HepG2 (cell line): ENCODE results near the gene TRAF5. TPM values are rescaled to one million over a fixed set of nuclear protein-coding genes. Genes with fewer than 3 reads are reported as not detected.

Experiments
- ATAC-seq: fragments of 200-7000 bp; cut with Tn5 transposase; 3 replicates; pipeline ENCODE4 v1.9.1; 2020; ENCODE audit warnings: mild to moderate bottlenecking, moderate library complexity
- BruUV-seq: library from RNA; stranded (reverse); fragments of 400-500 nt; replicated peaks from 2 replicates; lab custom pipeline; 2021; lab: Mats Ljungman, UMichigan
- CTCF ChIA-PET: fragments of 300-600 bp; formaldehyde crosslinking; extraction: SDS; loops from one replicate; lab custom pipeline; 2021; ENCODE audit warnings: low total read pairs, inconsistent platforms, low intra/inter-chr PET ratio; lab: Yijun Ruan, JAX
- POLR2A ChIA-PET: fragments of 350-600 bp; sonication (Branson Sonifier 250); formaldehyde crosslinking; loops from one replicate; lab custom pipeline; 2020; ENCODE audit warnings: antibody characterized with exemption, inconsistent platforms; lab: Yijun Ruan, JAX
- DNase-seq: peaks from one replicate; pipeline ENCODE4 v3.0.0-alpha.2; 2015; ENCODE audit warnings: low spot score
- FAIRE-seq: peaks from 3 replicates; lab custom pipeline; 2011; peaks lifted over from hg19 to GRCh38; lab: Jason Lieb, UNC
- H2AFZ ChIP-seq: one replicate; pipeline ENCODE4 v1.6.1; 2011; ENCODE audit warnings: low read length, inconsistent platforms
- H3K27ac ChIP-seq: fragments of 300-600 bp; 3 replicates; pipeline ENCODE4 v1.8.0; 2011; ENCODE audit warnings: mixed run types, mild to moderate bottlenecking, mixed read lengths, low read length, inconsistent platforms; ENCODE audit not compliant: insufficient read depth; ENCODE audit errors: extremely low read length
- H3K27me3 ChIP-seq, 2 experiments: fragments of 200-600 bp in 1 of 2; 2 replicates in 1 of 2; 3 replicates in 1 of 2; pipeline versions ENCODE4 v1.6.0 to v1.8.0; 2011; ENCODE audit warnings: low read length in 2 of 2, mild to moderate bottlenecking in 2 of 2, moderate library complexity in 2 of 2, inconsistent platforms in 1 of 2; ENCODE audit not compliant: insufficient read depth in 2 of 2, control insufficient read depth in 1 of 2
- H3K36me3 ChIP-seq, 2 experiments: fragments of 200-600 bp in 1 of 2; replicated peaks in 1 of 2; 2 replicates in 1 of 2; 3 replicates in 1 of 2; pipeline versions ENCODE4 v1.5.1 to v1.8.0; 2011; ENCODE audit warnings: low read length in 2 of 2, inconsistent platforms in 1 of 2; ENCODE audit not compliant: insufficient read depth in 2 of 2, control insufficient read depth in 1 of 2
- H3K4me1 ChIP-seq: 2 replicates; pipeline ENCODE4 v1.5.1; 2012; ENCODE audit warnings: low read length, inconsistent platforms; ENCODE audit not compliant: insufficient read depth
- H3K4me2 ChIP-seq: 2 replicates; pipeline ENCODE4 v1.6.0; 2011; ENCODE audit warnings: low read depth, low read length, inconsistent platforms
- H3K4me3 ChIP-seq, 3 experiments: fragments of 200-600 bp in 1 of 3; sonication (generic), shearing (Covaris generic) in 1 of 3; replicated peaks in 1 of 3; 2 replicates each; pipeline ENCODE4 v1.5.1; 2011 to 2016; ENCODE audit warnings: low read length in 3 of 3, inconsistent platforms in 2 of 3, low read depth in 2 of 3, mild to moderate bottlenecking in 2 of 3, control low read depth in 1 of 3, mixed read lengths in 1 of 3; ENCODE audit not compliant: insufficient read depth in 1 of 3
- H3K79me2 ChIP-seq: one replicate; pipeline ENCODE4 v1.6.1; 2011; ENCODE audit warnings: low read length, inconsistent platforms; ENCODE audit not compliant: insufficient read depth
- H3K9ac ChIP-seq: 2 replicates; pipeline ENCODE4 v1.6.0; 2011; ENCODE audit warnings: mild to moderate bottlenecking, low read depth, low read length, inconsistent platforms; ENCODE audit not compliant: insufficient read depth
- H3K9me3 ChIP-seq: 2 replicates; pipeline ENCODE4 v1.5.1; 2012; ENCODE audit warnings: mild to moderate bottlenecking, low read length
- H4K20me1 ChIP-seq: 2 replicates; pipeline ENCODE4 v1.6.0; 2011; ENCODE audit warnings: inconsistent platforms, mild to moderate bottlenecking, low read length, moderate library complexity; ENCODE audit not compliant: insufficient read depth
- CEBPB ChIP-seq: IDR thresholded peaks from 2 replicates; pipeline ENCODE4 v1.6.1; 2011; ENCODE audit warnings: low read depth, low read length, improper control_type of control experiment, borderline replicate concordance
- FOXM1 ChIP-seq: sonication (generic); formaldehyde crosslinking; IDR thresholded peaks from 2 replicates; pipeline ENCODE4 v1.5.0; 2020; ENCODE audit warnings: missing genetic modification reagents
- KDM6A ChIP-seq: IDR thresholded peaks from 2 replicates; pipeline ENCODE4 v1.6.1; 2016; ENCODE audit warnings: low read depth
- RARG ChIP-seq: sonication (generic); formaldehyde crosslinking; IDR thresholded peaks from 2 replicates; pipeline ENCODE4 v1.4.0; 2020; ENCODE audit warnings: low read depth, mild to moderate bottlenecking, missing genetic modification reagents
- SMARCE1 ChIP-seq: fragments of 450-650 bp; IDR thresholded peaks from 2 replicates; pipeline ENCODE4 v1.6.1; 2017; ENCODE audit warnings: borderline replicate concordance
- SRSF9 ChIP-seq: fragments of 200-400 bp; formaldehyde crosslinking; IDR thresholded peaks from 2 replicates; pipeline ENCODE4 v1.6.1; 2018; ENCODE audit warnings: borderline replicate concordance, mild to moderate bottlenecking, low read depth, low read length; ENCODE audit not compliant: insufficient read depth, poor library complexity, severe bottlenecking
- THYN1 ChIP-seq: sonication (generic); formaldehyde crosslinking; IDR thresholded peaks from 2 replicates; pipeline ENCODE4 v1.8.1; 2023; ENCODE audit warnings: low read depth, mild to moderate bottlenecking, moderate library complexity, missing genetic modification reagents, borderline replicate concordance
- ZFP41 ChIP-seq: sonication (generic); formaldehyde crosslinking; IDR thresholded peaks from 2 replicates; pipeline ENCODE4 v1.4.0; 2020; ENCODE audit warnings: mild to moderate bottlenecking, missing genetic modification reagents, borderline replicate concordance
- ZNF225 ChIP-seq: sonication (generic); formaldehyde crosslinking; IDR thresholded peaks from 2 replicates; pipeline ENCODE4 v1.4.0; 2020; ENCODE audit warnings: mild to moderate bottlenecking, missing genetic modification reagents
- ZNF367 ChIP-seq: sonication (generic); formaldehyde crosslinking; IDR thresholded peaks from 2 replicates; pipeline ENCODE4 v1.4.0; 2020; ENCODE audit warnings: missing genetic modification reagents, borderline replicate concordance
- ZNF557 ChIP-seq: sonication (generic); formaldehyde crosslinking; IDR thresholded peaks from 2 replicates; pipeline ENCODE4 v1.4.0; 2020; ENCODE audit warnings: missing genetic modification reagents
- ZNF629 ChIP-seq: sonication (generic); formaldehyde crosslinking; conservative IDR thresholded peaks from 2 replicates; pipeline ENCODE4 v1.5.0; 2020; ENCODE audit warnings: missing genetic modification reagents
- ZNF781 ChIP-seq: sonication (generic); formaldehyde crosslinking; IDR thresholded peaks from 2 replicates; pipeline ENCODE4 v1.5.1; 2020; ENCODE audit warnings: borderline replicate concordance, mild to moderate bottlenecking, missing genetic modification reagents; ENCODE audit errors: not compliant biosample characterization
- ZZZ3 ChIP-seq: sonication (generic); formaldehyde crosslinking; IDR thresholded peaks from 2 replicates; pipeline ENCODE4 v1.4.0; 2020; ENCODE audit warnings: missing genetic modification reagents, mild to moderate bottlenecking, borderline replicate concordance
- WGBS: methylation state at CpG from one replicate; pipeline ENCODE4 v1.1.6; 2017; ENCODE audit warnings: low lambda C conversion rate; 5-methylcytosine and 5-hydroxymethylcytosine counted together
- in situ Hi-C: cut with HindIII; loops from 2 replicates; pipeline ENCODE4 v1.10.0; 2017; ENCODE audit warnings: low pct_unique_long_range_greater_than_20kb; ENCODE audit not compliant: extremely low pct_ligation_motif_present
- intact Hi-C: fragments of 100-400 bp; cut with micrococcal nuclease; formaldehyde crosslinking; loops from one replicate; pipeline ENCODE4 v1.10.0; 2022; ENCODE audit not compliant: unreplicated experiment
- polyA plus RNA-seq, 8 experiments: library from polyadenylated mRNA; depleted of rRNA in 3 of 8; stranded (reverse) in 7 of 8; unstranded in 1 of 8; fragments of >200 nt; fragmentation: Illumina TruSeq in 4 of 8; extraction: Trizol in 4 of 8; gene quantifications; 2 replicates each; pipeline versions ENCODE4 v1.2.1 to v1.2.3, GENCODE V29; 2011 to 2016; ENCODE audit warnings: low read depth in 4 of 8, missing spikeins in 1 of 8, mixed read lengths in 1 of 8; ENCODE audit not compliant: insufficient read depth in 1 of 8
- total RNA-seq, 5 experiments: library from RNA; depleted of rRNA; stranded (reverse); fragments of >200 nt; fragmentation: Illumina TruSeq; extraction: Trizol; gene quantifications; 2 replicates each; pipeline ENCODE4 v1.2.3, GENCODE V29; 2016; ENCODE audit warnings: low read depth in 1 of 5
- TF ChIP-seq, protein P1 (sequence below): sonication (generic); formaldehyde crosslinking; IDR thresholded peaks from 2 replicates; pipeline ENCODE4 v1.4.0; 2020; ENCODE audit warnings: missing genetic modification reagents, borderline replicate concordance

Gene TRAF5
- total and polyA plus RNA-seq, 2 of the 13 experiments (the other 11 are each of a cell fraction or from before 2014, with no cell fraction given): 0.27 to 1.6 TPM

DNA sequence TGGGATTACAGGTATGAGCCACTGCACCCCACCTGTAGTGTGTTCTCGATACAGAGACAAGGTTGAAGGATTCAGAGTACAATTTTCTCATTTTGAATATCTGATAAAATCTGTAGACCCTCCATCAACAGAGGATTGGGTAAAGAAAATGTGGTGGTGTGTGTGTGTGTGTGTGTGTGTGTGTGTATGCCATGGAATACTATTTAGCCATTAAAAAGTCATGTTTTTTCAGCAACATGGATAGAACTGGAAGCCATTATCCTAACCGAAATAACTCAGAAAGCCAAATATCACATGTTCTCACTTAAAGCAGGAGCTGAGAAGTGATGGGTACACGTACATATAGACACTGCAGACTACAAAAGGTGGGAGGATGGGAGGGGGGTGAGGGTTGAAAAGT, 57.9 kb downstream of the TRAF5 start:
- intact Hi-C loops: no loop called here
- H3K4me3 ChIP-seq: no peak overlapping the region
- 100% methylated on average over 3 of the region's 3 CpGs for WGBS
- no TSS peak for BruUV-seq
- CTCF ChIA-PET: no interaction called here
- in situ Hi-C loops: no loop called here
- H3K9ac ChIP-seq: no peak overlapping the region
- no peak overlapping the region for H3K27ac ChIP-seq
- H3K4me2 ChIP-seq: no peak overlapping the region
- ATAC-seq: no peak
- DNase-seq: no peak
- no peak for TF ChIP-seq THYN1 (CRISPR knock-in tag)
- no peak for TF ChIP-seq CEBPB
- no peak for TF ChIP-seq ZZZ3 (CRISPR knock-in tag)
- no peak for TF ChIP-seq ZNF781 (CRISPR knock-in tag)
- TF ChIP-seq RARG (CRISPR knock-in tag): no peak
- TF ChIP-seq KDM6A (CRISPR knock-in tag): no peak
- TF ChIP-seq ZNF225 (CRISPR knock-in tag): no peak
- no peak for TF ChIP-seq ZFP41 (CRISPR knock-in tag)
- no peaks in the 10 kb centered on the region for H3K36me3 ChIP-seq
- H3K4me1 ChIP-seq: peaks cover 19% of the 10 kb centered on the region
- no peak for FAIRE-seq
- no peaks in the 10 kb centered on the region for H3K9me3 ChIP-seq
- no peaks in the 10 kb centered on the region for H4K20me1 ChIP-seq
- no peak overlapping the region for H2AFZ ChIP-seq
- peaks cover 7% of the 10 kb centered on the region for H3K79me2 ChIP-seq
- H3K27me3 ChIP-seq: no peaks in the 10 kb centered on the region; a peak in 1 of 5 replicates
- POLR2A ChIA-PET: no interaction called here

DNA sequence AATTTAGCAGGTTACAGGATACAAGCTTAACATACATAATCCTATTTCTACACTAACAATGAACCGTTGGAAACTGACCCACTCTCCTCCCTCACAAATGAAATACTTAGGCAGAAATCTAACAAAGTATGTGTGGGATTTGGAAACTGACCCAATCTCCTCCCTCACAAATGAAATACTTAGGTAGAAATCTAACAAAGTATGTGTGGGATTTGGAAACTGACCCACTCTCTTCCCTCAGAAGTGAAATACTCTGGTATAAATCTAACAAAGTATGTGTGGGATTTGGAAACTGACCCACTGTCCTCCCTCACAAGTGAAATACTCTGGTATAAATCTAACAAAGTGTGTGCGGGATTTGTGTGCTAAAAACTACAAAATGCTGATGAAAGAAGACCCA, 60.3 kb downstream of the TRAF5 start:
- Histone ChIP-seq H3K27ac (no peak overlapping the region), H3K9me3 (no peaks in the 10 kb centered on the region), H3K79me2 (peaks cover 7% of the 10 kb centered on the region), H3K4me1 (peaks cover 16% of the 10 kb centered on the region), H3K4me2 (no peak overlapping the region), H4K20me1 (no peaks in the 10 kb centered on the region), H3K27me3 (no peaks in the 10 kb centered on the region; a peak in 1 of 5 replicates), H3K9ac (no peak overlapping the region), H2AFZ (no peak overlapping the region), H3K4me3 (no peak overlapping the region), H3K36me3 (no peaks in the 10 kb centered on the region)
- no peak for FAIRE-seq
- intact Hi-C loops: no loop called here
- ATAC-seq: no peak
- BruUV-seq: no TSS peak
- in situ Hi-C loops: no loop called here
- POLR2A ChIA-PET: no interaction called here
- WGBS: 67% methylated on average over 2 of the region's 2 CpGs
- no peak for DNase-seq
- CTCF ChIA-PET: no interaction called here
- TF ChIP-seq ZNF557 (no peak), ZNF367 (no peak), ZNF629 (CRISPR knock-in tag) (no peak), SMARCE1 (no peak), SRSF9 (no peak), FOXM1 (CRISPR knock-in tag) (no peak)
- TF ChIP-seq, protein P1, sequence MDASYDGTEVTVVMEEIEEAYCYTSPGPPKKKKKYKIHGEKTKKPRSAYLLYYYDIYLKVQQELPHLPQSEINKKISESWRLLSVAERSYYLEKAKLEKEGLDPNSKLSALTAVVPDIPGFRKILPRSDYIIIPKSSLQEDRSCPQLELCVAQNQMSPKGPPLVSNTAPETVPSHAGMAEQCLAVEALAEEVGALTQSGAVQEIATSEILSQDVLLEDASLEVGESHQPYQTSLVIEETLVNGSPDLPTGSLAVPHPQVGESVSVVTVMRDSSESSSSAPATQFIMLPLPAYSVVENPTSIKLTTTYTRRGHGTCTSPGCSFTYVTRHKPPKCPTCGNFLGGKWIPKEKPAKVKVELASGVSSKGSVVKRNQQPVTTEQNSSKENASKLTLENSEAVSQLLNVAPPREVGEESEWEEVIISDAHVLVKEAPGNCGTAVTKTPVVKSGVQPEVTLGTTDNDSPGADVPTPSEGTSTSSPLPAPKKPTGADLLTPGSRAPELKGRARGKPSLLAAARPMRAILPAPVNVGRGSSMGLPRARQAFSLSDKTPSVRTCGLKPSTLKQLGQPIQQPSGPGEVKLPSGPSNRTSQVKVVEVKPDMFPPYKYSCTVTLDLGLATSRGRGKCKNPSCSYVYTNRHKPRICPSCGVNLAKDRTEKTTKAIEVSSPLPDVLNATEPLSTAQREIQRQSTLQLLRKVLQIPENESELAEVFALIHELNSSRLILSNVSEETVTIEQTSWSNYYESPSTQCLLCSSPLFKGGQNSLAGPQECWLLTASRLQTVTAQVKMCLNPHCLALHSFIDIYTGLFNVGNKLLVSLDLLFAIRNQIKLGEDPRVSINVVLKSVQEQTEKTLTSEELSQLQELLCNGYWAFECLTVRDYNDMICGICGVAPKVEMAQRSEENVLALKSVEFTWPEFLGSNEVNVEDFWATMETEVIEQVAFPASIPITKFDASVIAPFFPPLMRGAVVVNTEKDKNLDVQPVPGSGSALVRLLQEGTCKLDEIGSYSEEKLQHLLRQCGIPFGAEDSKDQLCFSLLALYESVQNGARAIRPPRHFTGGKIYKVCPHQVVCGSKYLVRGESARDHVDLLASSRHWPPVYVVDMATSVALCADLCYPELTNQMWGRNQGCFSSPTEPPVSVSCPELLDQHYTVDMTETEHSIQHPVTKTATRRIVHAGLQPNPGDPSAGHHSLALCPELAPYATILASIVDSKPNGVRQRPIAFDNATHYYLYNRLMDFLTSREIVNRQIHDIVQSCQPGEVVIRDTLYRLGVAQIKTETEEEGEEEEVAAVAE (CRISPR knock-in tag): no peak
